ENCODE data around the gene CNBP. TPM values are rescaled to one million over a fixed set of nuclear protein-coding genes. Genes with fewer than 3 reads are reported as not detected.

Gene CNBP
- total RNA-seq, 4 donors from 2014 or later: 355 to 461 (median 405) TPM

DNA sequence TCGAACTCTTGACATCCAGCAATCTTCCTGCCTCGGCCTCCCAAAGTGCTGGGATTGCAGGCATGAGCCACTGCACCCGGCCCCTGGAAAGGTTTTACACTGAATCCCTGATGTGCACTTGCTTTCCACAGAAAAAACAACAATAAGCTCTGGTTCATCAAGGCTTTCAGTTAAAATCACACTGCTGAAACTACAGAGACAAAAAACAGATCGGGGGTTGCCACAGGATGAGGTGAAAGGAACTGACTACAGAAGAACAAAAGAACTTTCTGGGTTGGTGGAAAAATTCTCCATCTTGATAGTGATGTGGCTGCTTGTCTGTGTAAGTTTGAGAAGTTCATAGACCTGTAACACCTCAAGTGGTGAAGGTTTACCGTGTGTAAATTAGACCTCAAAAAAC is 65.0 kb downstream of the CNBP start:
- H3K27ac ChIP-seq: peak overlapping the region in 1 of 2 donors; percentile 87

More for the DNA sequence above, 65.0 kb downstream of the CNBP start:
- Histone ChIP-seq H3K4me1 (peaks cover 0 to 6% of the 10 kb centered on the region in 2 donors), H3K27me3 (no peaks in the 10 kb centered on the region), H3K4me3 (no peak overlapping the region), H3K36me3 (no peaks in the 10 kb centered on the region), H3K9me3 (no peaks in the 10 kb centered on the region)
- intact Hi-C loops (cut with DNase I; ENCODE audit: low total_unique reads): no loop called here
- no peak for TF ChIP-seq POLR2A (IDR thresholded peaks at IDR 0.05)
- TF ChIP-seq, protein P1, sequence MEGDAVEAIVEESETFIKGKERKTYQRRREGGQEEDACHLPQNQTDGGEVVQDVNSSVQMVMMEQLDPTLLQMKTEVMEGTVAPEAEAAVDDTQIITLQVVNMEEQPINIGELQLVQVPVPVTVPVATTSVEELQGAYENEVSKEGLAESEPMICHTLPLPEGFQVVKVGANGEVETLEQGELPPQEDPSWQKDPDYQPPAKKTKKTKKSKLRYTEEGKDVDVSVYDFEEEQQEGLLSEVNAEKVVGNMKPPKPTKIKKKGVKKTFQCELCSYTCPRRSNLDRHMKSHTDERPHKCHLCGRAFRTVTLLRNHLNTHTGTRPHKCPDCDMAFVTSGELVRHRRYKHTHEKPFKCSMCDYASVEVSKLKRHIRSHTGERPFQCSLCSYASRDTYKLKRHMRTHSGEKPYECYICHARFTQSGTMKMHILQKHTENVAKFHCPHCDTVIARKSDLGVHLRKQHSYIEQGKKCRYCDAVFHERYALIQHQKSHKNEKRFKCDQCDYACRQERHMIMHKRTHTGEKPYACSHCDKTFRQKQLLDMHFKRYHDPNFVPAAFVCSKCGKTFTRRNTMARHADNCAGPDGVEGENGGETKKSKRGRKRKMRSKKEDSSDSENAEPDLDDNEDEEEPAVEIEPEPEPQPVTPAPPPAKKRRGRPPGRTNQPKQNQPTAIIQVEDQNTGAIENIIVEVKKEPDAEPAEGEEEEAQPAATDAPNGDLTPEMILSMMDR (IDR thresholded peaks at IDR 0.05): no peak
- no peak for DNase-seq

Small RNAs within 50 kb of the gene (small RNA-seq; reads per million reads assigned to genes)
- not detected for gene RPS27P12

Other genes with a start within 250 kb of the CNBP start
- 1 to 10 TPM in 2 of 4 donors, under 1 TPM in 1, not detected in 1; 0.95 to 3.5 (median 2.1) TPM for gene CFAP92, start 189.8 kb downstream of the CNBP start, total RNA-seq
- 1 to 10 TPM; 1.2 to 9.2 (median 4.5) TPM for gene EFCC1, start 182.6 kb downstream of the CNBP start, total RNA-seq
- under 1 TPM in 1 of 4 donors, not detected in 3; 0.35 TPM for gene GP9, start 123.1 kb downstream of the CNBP start, total RNA-seq
- gene RAB43, start 62.1 kb downstream of the CNBP start, total RNA-seq: 10 to 100 TPM; 10.8 to 38.2 (median 26.8) TPM
- 10 to 100 TPM in 2 of 4 donors, 1 to 10 TPM in 2; 4.1 to 39.3 (median 22.3) TPM for gene ISY1, start 22.8 kb downstream of the CNBP start, total RNA-seq
- gene COPG1, start 65.7 kb upstream of the CNBP start, total RNA-seq: 100 to 1,000 TPM in 2 of 4 donors, 10 to 100 TPM in 2; 35.6 to 409 (median 118) TPM
- 10 to 100 TPM in 3 of 4 donors, 1 to 10 TPM in 1; 2.0 to 42.9 (median 28.3) TPM for gene HMCES, start 95.0 kb upstream of the CNBP start, total RNA-seq
- gene EFCAB12, start 244.7 kb upstream of the CNBP start, total RNA-seq: under 1 TPM in 3 of 4 donors, not detected in 1; under 0.01 to 0.76 (median 0.41) TPM